Lung microvascular endothelial cell (primary cell): ENCODE data around the gene CCNA2. TPM values are rescaled to one million over a fixed set of nuclear protein-coding genes. Genes with fewer than 3 reads are reported as not detected.

Source experiments
- DNase-seq, 2 donors: peaks; one replicate each; pipeline versions ENCODE4 v3.0.0 to v3.0.0-alpha.2; 2010; ENCODE audit warnings: low read depth in 2 of 2
- total RNA-seq: library from RNA; depleted of rRNA; stranded (reverse); fragments of >200 nt; gene quantifications from 2 replicates; pipeline ENCODE4 v1.2.1, GENCODE V29; 2014

Gene CCNA2
- total RNA-seq, 1 donor from 2014 or later: 7.3 TPM

DNA sequence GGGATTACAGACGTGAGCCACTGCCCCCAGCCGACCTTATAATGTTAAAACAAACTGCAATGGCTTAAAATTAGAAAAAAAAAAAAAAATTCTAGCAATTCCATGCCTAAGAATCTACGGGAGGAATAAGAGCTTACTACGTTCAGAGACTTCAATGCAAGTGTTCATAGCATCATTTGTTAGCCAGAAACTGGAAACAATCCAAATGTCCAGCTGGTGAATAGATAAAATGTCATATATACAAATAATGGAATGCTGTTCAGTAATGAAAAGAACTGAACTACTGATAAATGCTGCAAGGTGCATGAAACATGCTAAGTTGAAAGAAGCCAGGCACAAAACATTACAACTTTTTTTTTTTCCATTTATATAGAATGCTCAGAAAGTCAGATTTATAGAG is 17.3 kb downstream of the CCNA2 start:
- DNase-seq: no peak

DNA sequence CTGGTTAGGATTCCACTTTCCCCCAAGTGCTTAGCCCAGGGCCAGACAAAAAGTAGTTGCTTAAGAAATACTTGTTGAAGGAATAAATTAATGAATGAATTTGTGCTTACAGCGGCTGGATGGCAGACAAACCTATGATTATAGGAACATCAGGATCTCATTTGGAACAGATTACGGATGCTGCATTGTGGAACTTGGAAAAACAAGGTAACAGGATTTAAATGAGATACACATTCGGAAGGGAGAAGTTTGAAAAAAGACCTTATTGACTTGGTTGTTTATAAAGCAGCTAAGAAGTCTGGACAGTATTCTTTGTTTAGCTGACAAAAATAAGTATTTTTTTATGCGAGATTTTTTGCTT is 22.0 kb downstream of the CCNA2 start:
- no peak for DNase-seq

DNA sequence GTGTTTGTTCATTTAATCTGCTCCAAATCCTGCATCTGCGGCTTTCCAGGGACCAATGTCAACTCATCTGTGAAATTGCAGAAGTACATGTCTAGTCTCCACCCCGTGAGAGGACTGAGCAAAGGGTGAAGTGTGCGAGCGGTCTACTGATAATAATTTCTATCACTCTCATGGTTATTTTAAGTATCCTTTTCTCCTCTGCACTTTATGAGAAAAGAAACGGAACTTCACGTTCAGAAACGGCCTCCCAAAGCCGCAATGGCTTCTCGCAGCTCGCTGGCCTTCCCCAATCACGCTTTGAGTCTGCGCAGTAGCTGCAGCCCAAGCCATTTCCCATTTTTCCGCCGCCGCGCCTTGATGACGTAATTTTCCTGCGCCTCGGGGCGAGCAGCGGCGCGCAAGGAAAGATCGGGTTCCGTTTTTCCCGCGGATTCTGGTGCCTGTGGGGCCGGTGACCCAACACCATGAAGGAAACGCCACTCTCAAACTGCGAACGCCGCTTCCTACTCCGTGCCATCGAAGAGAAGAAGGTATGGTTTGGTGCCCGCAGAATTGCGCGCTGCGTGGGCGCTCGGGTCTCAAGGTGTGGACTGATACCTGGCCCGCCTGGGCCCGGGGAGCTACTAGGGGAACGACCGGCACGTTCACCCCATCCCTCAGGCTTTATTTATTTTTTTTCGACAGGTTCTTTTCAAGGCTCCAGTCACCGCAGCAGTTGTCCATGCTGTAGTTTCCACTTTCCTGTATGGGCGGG is 22.5 kb downstream of the CCNA2 start, which contains the start of gene EXOSC9:
TSS of gene EXOSC9 (plus strand) at position 363 of the 754 bp plus-strand sequence. CDS start at position 465, 102 bp downstream.
- peak; percentile 95 to 97 for DNase-seq

GRCh38 chr4:121800638-121800960 is 23.1 kb downstream of the CCNA2 start:
- DNase-seq: no peak

GRCh38 chr4:121799867-121800501 is 23.7 kb downstream of the CCNA2 start:
- no peak for DNase-seq

DNA sequence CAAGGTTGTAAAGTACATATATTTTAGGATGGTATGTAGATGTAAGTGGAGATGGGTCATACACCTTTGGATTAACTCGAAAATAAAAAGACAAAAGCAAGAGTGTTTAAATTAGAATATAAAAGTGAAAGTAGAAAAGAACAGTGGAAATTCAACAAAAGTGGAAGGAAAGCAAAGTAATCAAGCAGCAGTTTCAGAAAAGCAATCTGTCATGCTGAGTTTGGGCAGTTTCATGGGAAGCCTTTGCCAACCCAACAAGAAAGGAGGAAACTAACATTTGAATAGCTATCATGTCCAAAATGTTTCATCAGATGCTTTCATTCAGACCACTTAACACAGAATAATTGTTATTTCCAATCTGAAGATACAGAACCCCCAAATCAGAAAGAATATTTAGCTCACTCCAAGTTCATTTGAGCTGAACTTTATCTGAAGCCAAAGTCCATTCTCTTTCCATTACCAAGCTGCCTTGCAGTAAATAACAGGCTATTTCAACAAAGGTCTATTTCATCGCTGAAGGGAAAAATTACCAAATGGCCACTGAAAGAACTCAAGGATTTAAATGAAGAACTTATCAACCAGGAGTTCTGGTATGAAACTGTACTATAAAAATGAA is 24.4 kb downstream of the CCNA2 start:
- no peak for DNase-seq

GRCh38 chr4:121796283-121796682 is 27.4 kb downstream of the CCNA2 start:
- DNase-seq: peak in 1 of 2 donors; percentile 8

DNA sequence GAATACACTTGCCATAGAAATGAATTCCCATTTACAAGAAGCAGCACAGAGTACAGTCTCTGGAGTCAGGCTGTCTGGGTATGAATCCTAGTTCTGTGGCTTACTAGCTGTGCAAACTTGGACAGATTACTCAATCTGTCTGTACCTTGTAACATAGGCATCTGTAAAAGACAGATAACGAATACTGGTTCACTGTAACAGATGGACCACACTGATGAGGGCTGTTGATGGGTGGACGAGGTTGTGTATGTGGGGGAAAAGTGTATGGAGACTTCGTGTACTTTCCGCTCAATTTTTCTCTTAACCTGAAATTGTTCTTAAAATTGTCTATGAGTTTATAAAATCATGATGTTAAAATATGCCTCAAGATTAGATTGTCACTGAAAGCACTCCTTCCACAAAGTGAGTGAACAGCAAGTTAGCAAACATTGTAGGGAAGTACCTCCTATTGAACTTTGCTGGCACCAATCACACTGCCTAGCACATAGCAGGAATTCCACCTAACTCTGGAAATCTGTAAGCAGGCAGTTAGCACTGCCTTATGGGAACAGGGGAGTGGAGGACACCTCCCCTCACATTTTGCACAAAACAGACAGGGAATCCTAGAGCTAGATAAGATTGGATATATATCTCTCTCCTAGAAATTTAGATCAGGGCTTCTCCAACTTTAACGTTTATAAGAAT is 29.0 kb downstream of the CCNA2 start:
- peak in 1 of 2 donors; percentile 27 for DNase-seq

DNA sequence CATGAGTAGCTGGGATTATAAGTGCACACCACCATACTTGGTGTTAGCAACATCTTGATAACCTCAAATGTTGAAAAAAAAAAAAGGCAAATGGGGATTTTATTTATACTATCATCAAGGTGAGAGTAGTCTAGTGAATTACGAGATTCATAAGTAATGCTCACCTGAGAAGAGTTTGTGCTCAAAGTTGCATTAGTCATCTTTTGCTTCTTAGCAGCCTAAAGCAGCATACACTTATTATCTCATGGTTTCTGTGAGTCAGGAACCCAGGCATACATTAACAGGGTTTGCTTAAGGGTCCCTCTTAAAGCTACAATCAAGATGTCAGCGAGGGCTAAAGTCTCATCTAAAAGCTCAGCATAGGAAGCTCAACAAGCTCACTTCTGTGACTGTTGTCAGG is 30.7 kb downstream of the CCNA2 start:
- no peak for DNase-seq

DNA sequence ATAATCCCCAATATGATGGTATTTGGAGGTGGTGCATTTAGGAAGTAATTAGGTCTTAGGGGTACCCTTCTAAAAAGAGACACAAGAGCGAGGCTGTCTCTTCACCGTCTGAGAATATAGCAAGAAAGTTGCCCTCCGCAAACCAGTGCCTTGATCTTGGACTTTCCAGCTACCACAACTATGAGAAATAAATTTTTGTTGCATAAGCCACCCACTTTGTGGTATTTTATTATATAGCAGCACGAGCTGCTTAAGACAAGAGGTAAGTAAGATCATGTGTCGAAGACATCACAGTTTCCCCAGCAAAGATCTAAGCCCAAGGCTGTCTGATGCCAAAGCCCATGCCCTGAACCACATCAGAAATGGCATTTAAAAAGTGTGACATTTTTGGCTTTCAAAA is 32.2 kb downstream of the CCNA2 start:
- no peak for DNase-seq

DNA sequence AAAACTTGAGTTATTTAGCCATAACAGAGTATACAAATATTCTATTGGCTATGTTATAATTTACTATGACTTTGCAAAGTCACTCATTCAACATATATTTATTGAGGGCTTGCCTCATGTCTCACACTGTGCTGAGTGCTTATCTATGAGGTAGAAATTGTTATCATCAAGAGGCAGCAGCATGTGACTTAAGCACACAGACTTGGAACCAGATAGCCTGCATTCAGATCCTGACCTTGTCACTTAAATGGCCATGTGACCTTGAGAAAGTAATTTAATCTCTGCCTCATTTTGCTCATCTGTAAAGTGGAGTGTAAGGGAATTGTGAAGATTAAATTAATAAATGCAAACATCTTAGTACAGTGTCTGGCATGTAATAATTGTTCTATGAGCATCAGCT is 32.7 kb downstream of the CCNA2 start:
- no peak for DNase-seq

- peak; percentile 86 to 90 for DNase-seq
These were observed 33.5 kb downstream of the CCNA2 start for GRCh38 chr4:121789960-121790829.

DNA sequence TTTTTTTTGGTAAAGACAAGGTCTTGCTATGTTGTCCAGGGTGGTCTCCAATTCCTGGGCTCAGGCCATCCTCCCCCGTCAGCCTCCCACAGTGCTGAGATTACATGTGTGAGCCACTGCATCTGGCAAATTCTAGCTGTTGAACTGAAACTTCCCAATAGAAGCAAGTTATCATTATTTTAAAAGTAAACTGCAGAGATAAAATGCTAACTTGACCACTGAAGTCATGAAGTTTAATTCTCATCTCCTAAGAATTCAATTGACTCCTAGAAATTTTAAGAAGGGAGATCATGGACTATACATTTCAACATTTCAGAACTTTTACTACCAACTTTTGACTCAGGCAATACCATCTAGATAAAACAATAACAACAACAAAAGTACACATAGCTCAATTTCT is 34.2 kb downstream of the CCNA2 start:
- no peak for DNase-seq

- no peak for DNase-seq
These were observed 34.8 kb downstream of the CCNA2 start for GRCh38 chr4:121788896-121789295.

- DNase-seq: no peak
These were observed 37.5 kb downstream of the CCNA2 start for GRCh38 chr4:121786221-121786620.

DNA sequence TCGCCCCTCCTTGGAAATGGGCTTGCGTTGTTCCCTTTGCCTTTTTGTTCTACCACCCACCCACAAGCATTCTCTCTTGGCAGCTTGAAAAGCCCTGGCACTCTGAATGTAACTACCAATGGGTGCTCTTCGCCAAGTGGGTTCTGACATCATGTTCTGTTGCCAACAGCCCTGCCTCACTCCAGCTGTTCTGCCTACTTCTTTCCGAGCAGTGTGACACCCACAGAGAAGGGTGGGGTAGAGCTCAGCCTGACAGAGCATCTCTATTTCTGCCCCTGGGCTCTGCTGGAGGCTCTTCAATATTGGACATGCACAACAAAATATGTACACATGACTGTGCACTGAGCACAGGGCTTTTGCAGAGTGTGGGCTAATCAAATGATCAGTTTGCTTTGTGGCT is 38.2 kb downstream of the CCNA2 start:
- no peak for DNase-seq

GRCh38 chr4:121784975-121785374 is 38.7 kb downstream of the CCNA2 start:
- peak; percentile 70 to 92 for DNase-seq

GRCh38 chr4:121784401-121784800 is 39.3 kb downstream of the CCNA2 start:
- DNase-seq: no peak

GRCh38 chr4:121783210-121783609 is 40.5 kb downstream of the CCNA2 start:
- DNase-seq: no peak

DNA sequence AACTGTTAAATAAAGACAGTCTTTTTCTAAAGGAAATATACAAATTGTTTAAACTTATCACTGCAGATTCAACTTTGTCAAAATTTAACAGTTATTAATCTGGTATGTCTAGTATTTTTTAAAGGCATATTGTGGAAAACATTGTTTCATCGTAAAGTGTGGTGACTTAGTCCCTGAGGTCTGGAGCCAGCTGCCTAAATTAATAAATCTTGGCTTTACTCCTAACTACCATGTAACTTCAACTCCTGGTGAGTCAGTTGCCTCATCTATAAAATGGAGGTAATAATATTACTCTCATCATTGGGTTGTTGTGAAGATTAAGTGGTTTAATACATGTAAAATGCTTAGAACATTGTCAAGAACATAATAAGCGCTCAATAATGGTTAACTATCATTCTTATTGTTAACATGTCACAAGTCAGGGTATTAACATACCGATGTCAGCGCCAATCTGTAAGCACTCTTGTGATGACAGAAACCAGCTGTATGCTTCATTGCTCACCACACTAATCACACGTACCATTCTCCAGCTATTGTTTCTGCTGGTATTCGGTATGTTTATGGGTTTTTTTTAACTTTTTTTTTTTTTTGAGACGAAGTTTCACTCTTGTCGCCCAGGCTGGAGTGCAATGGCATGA is 44.6 kb downstream of the CCNA2 start:
- DNase-seq: no peak

GRCh38 chr4:121777625-121778024 is 46.1 kb downstream of the CCNA2 start:
- no peak for DNase-seq
